ENCODE data around the gene PCDH8.

PCDH8 gene

GRCh38 chr13:52849291-52850071 lies 1.0 kb upstream of the PCDH8 start:
- no peak for DNase-seq (ENCODE audit: extremely low spot score)
- ChIA-PET POLR2A (no interaction called here), CTCF (interaction anchor here (0.9 kb wide), 1 partner anchor 23 kb away, joined by 3 read pairs; no protein-coding TSS in a partner anchor)
- TF ChIP-seq PKNOX1 (IDR thresholded peaks at IDR 0.05) (no peak), HDGF (IDR thresholded peaks at IDR 0.05; ENCODE audit: borderline replicate concordance) (no peak), L3MBTL2 (conservative IDR thresholded peaks at IDR 0.05) (no peak), SP1 (IDR thresholded peaks at IDR 0.05) (no peak), ZNF384 (IDR thresholded peaks at IDR 0.05) (no peak), SUZ12 (IDR thresholded peaks at IDR 0.05) (no peak), LEF1 (IDR thresholded peaks at IDR 0.05; ENCODE audit: borderline replicate concordance) (no peak), FOXK2 (IDR thresholded peaks at IDR 0.05) (no peak), CTBP1 (IDR thresholded peaks at IDR 0.05; ENCODE audit: borderline replicate concordance) (no peak), BHLHE40 (IDR thresholded peaks at IDR 0.05; ENCODE audit: borderline replicate concordance) (no peak)

- no peak for DNase-seq (ENCODE audit: extremely low spot score)
- POLR2A ChIA-PET: no interaction called here
- CTCF ChIA-PET: interaction anchor here (0.6 to 1.8 kb wide), 3 partner anchors 19 to 373 kb away, joined by 4 read pairs; no protein-coding TSS in a partner anchor
Measured at GRCh38 chr13:52847682-52848432, 583 bp downstream of the PCDH8 start.

GRCh38 chr13:52847322-52847681 lies 1.1 kb downstream of the PCDH8 start:
- POLR2A ChIA-PET: no interaction called here
- CTCF ChIA-PET: interaction anchor here (0.6 to 1.8 kb wide), 2 partner anchors 121 to 374 kb away, joined by 4 read pairs; no protein-coding TSS in a partner anchor
- DNase-seq (ENCODE audit: extremely low spot score): no peak
- TF ChIP-seq ARNT (IDR thresholded peaks at IDR 0.05) (no peak), L3MBTL2 (conservative IDR thresholded peaks at IDR 0.05) (no peak), PKNOX1 (IDR thresholded peaks at IDR 0.05) (no peak), BHLHE40 (IDR thresholded peaks at IDR 0.05; ENCODE audit: borderline replicate concordance) (no peak), SP1 (IDR thresholded peaks at IDR 0.05) (no peak), ZNF384 (IDR thresholded peaks at IDR 0.05) (no peak), LEF1 (IDR thresholded peaks at IDR 0.05; ENCODE audit: borderline replicate concordance) (no peak), NFRKB (IDR thresholded peaks at IDR 0.05) (no peak), SUZ12 (IDR thresholded peaks at IDR 0.05) (no peak), TARDBP (IDR thresholded peaks at IDR 0.05) (no peak), FOXM1 (IDR thresholded peaks at IDR 0.05; ENCODE audit: borderline replicate concordance) (no peak), CTBP1 (IDR thresholded peaks at IDR 0.05; ENCODE audit: borderline replicate concordance) (no peak), HDGF (IDR thresholded peaks at IDR 0.05; ENCODE audit: borderline replicate concordance) (no peak)

More at GRCh38 chr13:52847682-52848432, 583 bp downstream of the PCDH8 start:
- TF ChIP-seq SUZ12 (IDR thresholded peaks at IDR 0.05): no peak
- TF ChIP-seq BHLHE40 (IDR thresholded peaks at IDR 0.05; ENCODE audit: borderline replicate concordance): no peak
- TF ChIP-seq TARDBP (IDR thresholded peaks at IDR 0.05): no peak
- no peak for TF ChIP-seq PKNOX1 (IDR thresholded peaks at IDR 0.05)
- no peak for TF ChIP-seq ELF4 (IDR thresholded peaks at IDR 0.05)
- no peak for TF ChIP-seq FOXM1 (IDR thresholded peaks at IDR 0.05; ENCODE audit: borderline replicate concordance)
- no peak for TF ChIP-seq HDGF (IDR thresholded peaks at IDR 0.05; ENCODE audit: borderline replicate concordance)

GRCh38 chr13:52846567-52847321 lies 1.7 kb downstream of the PCDH8 start:
- TF ChIP-seq PKNOX1 (IDR thresholded peaks at IDR 0.05): no peak
- no peak for TF ChIP-seq L3MBTL2 (conservative IDR thresholded peaks at IDR 0.05)
- no peak for TF ChIP-seq ARNT (IDR thresholded peaks at IDR 0.05)
- TF ChIP-seq LEF1 (IDR thresholded peaks at IDR 0.05; ENCODE audit: borderline replicate concordance): no peak
- TF ChIP-seq FOXA1 (IDR thresholded peaks at IDR 0.05): no peak
- TF ChIP-seq ZNF384 (IDR thresholded peaks at IDR 0.05): no peak
- no peak for TF ChIP-seq HDGF (IDR thresholded peaks at IDR 0.05; ENCODE audit: borderline replicate concordance)
- TF ChIP-seq ELF4 (IDR thresholded peaks at IDR 0.05): no peak
- no peak for TF ChIP-seq BHLHE40 (IDR thresholded peaks at IDR 0.05; ENCODE audit: borderline replicate concordance)
- no peak for TF ChIP-seq TARDBP (IDR thresholded peaks at IDR 0.05)
- ChIA-PET CTCF (interaction anchor here (0.6 to 1.8 kb wide), 4 partner anchors 18 to 374 kb away, joined by 3 to 4 read pairs (median 4); no protein-coding TSS in a partner anchor), POLR2A (interaction anchor here (1.4 kb wide), 1 partner anchor 194 kb away, joined by 7 read pairs; the partner anchor contains the start of gene SUGT1)
- no peak for DNase-seq (ENCODE audit: extremely low spot score)

Measured in HEK293T (cell line).